AG04449 (cell line): ENCODE measurements around the gene NEK9.

Experiments
- CTCF ChIA-PET: fragments of 350-600 bp; formaldehyde crosslinking; extraction: SDS; loops from one replicate; lab custom pipeline; 2021; ENCODE audit warnings: antibody characterized with exemption; lab: Yijun Ruan, JAX
- POLR2A ChIA-PET: fragments of 400-600, 350-600 bp; formaldehyde crosslinking; extraction: SDS; loops from one replicate; lab custom pipeline; 2020; ENCODE audit warnings: antibody characterized with exemption, inconsistent platforms; lab: Yijun Ruan, JAX
- DNase-seq: peaks from one replicate; pipeline ENCODE4 v3.0.0-alpha.2; 2010; ENCODE audit warnings: low read depth, low spot score
- H3K4me3 ChIP-seq: 2 replicates; pipeline ENCODE4 v1.5.1; 2011; ENCODE audit warnings: low read depth, mild to moderate bottlenecking, control low read depth, low read length
- TF ChIP-seq, protein P1 (sequence below): IDR thresholded peaks from one replicate; pipeline ENCODE4 v1.5.1; 2011; ENCODE audit warnings: mild to moderate bottlenecking, moderate library complexity, low read length, control low read depth, inconsistent platforms; ENCODE audit not compliant: insufficient read depth; ENCODE audit errors: missing control alignments

The NEK9 gene

DNA sequence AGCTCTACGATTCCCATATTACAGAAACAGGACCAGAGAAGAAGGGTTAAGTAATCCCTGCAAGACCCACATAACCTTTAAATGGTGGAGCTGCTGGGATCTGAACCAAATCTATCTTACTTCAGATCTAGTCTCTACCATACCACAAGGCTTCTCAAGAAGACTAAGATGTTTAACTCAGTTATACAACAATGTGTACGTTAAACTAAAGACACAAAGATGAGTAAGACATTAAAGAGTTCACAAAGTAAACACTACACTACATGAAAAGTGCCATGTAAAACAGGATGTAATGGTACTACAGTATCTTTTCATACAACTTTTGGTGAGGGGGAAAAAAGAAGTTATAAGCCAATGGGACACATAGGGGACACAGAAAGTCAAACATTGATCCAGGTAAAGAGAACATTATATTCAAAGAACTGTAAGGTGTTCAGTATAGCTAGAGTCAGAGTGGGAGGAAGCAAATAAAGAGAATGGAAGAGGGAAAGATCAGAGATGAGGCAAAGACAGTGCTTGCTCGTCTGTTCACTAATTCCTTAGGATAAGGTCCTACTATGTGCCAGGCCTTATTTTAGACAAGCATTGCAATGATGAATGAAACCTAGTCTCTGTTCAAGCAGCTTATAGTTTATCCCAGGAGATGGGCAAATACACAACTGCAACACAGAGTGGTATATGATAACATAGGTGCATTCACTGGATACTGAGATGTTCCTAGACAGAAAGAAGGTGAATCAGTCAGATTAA, 41.9 kb upstream of the NEK9 start:
- no peak overlapping the region for H3K4me3 ChIP-seq
- ChIA-PET POLR2A (no interaction called here), CTCF (interaction anchor here (1.2 to 1.5 kb wide), 3 partner anchors 31 to 37 kb away, joined by 3 to 6 read pairs (median 3); no protein-coding TSS in a partner anchor)
- DNase-seq: no peak
- TF ChIP-seq, protein P1, sequence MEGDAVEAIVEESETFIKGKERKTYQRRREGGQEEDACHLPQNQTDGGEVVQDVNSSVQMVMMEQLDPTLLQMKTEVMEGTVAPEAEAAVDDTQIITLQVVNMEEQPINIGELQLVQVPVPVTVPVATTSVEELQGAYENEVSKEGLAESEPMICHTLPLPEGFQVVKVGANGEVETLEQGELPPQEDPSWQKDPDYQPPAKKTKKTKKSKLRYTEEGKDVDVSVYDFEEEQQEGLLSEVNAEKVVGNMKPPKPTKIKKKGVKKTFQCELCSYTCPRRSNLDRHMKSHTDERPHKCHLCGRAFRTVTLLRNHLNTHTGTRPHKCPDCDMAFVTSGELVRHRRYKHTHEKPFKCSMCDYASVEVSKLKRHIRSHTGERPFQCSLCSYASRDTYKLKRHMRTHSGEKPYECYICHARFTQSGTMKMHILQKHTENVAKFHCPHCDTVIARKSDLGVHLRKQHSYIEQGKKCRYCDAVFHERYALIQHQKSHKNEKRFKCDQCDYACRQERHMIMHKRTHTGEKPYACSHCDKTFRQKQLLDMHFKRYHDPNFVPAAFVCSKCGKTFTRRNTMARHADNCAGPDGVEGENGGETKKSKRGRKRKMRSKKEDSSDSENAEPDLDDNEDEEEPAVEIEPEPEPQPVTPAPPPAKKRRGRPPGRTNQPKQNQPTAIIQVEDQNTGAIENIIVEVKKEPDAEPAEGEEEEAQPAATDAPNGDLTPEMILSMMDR: no peak

DNA sequence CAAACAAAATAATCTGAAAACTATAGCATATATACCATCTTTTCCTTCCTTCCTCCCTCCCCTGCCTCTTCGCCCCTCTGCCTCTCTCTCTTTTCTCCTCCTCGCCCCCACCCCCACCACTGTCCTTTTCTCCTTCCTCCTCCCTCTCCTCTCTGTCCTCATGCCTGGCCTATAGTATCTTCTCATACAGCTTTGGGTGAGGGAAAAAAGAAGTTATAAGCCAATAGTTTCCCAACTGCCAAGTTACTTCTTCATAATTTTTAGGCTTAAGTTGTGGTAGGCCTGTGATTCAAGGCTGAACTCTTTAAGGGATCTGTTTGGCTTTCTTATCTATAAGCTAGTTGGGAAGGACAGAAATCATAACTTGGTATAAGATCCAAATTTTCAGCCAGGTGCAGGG, 40.5 kb upstream of the NEK9 start:
- ChIA-PET POLR2A (no interaction called here), CTCF (interaction anchor here (0.9 to 1.5 kb wide), 3 partner anchors 17 to 128 kb away, joined by 3 to 5 read pairs (median 3); no protein-coding TSS in a partner anchor)
- no peak overlapping the region for H3K4me3 ChIP-seq
- no peak for DNase-seq
- TF ChIP-seq, protein P1: no peak

DNA sequence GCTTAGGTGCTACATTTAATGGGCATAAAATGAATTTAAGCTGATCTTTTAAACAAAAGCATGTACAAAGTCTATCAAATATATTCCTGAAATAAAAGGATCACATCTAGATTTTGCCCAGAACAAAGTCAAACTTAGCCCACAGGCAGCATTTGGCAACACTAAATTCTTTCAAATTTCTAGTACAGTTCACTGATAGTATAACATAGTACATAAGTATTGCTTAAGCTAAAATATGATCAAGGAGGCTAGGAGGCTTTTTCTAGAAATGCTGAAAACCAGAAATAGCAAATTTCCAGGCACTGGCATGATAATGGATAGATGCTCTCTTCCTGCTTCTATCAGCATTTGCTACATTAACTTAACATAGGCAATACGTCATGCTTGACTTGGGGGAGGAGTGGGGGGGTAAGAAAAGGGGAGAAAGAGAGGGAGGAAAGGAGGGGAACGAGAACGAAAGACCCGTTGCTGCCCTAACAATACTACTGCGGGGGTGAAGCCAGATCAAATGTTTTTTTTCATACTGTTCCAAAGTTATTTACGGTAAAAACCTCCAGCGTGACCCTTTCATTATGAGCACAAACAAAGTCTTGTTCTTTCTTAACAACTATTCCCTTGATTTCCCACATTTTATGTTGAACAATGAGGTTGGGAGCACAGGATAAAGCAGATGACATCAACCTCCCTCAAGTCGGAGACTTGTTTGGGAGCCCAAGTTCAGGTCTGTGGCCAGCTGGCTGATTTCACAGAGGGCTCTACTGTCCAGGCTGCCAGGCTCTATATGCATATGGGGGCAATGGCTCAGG, 38.9 kb upstream of the NEK9 start:
- no peak for DNase-seq
- POLR2A ChIA-PET: no interaction called here
- TF ChIP-seq, protein P1: no peak
- H3K4me3 ChIP-seq: no peak overlapping the region
- CTCF ChIA-PET: interaction anchor here (0.8 to 1.3 kb wide), 2 partner anchors 37 to 132 kb away, joined by 3 to 5 read pairs; no protein-coding TSS in a partner anchor

DNA sequence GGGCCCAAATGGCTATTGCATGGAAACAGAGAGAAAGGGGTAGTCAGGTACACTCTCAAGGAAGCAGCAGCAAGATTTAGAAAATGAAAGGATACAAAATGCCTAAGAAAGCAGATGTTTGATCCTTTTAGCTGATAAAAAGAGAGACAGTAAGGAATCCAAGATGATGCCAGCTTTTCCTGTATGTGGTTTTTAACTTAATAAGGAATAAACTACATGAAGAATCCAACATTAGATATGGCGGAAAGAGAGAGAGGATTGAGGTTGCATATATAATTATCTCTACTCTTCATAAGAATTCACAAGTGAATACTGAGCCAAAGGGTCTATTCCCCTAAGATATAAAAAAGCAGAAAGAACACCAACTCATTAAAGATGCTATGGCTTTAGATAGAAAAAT, 38.0 kb upstream of the NEK9 start:
- H3K4me3 ChIP-seq: no peak overlapping the region
- DNase-seq: no peak
- ChIA-PET POLR2A (no interaction called here), CTCF (interaction anchor here (1.0 to 1.3 kb wide), 2 partner anchors 126 to 133 kb away, joined by 3 to 5 read pairs; no protein-coding TSS in a partner anchor)
- TF ChIP-seq, protein P1: no peak

DNA sequence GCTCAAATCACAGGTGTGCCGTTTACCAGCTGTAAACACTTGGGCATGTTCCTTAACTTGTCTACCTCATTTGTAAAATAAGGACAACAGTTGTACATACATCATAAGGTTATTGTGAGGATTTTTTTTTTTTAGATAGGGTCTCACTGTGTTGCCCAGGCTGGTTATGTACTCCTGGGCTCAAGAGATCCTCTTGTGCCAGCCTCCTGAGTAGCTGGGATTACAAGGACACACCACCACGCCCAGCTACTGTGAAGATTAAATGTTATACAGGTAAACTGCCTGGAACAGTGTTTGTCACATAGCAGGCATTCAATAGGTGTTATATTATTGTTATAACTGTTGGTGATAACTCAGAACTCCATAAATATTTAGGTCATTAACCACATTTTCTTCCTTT, 36.8 kb upstream of the NEK9 start:
- no peak for DNase-seq
- H3K4me3 ChIP-seq: no peak overlapping the region
- CTCF ChIA-PET: interaction anchor here (0.6 to 1.2 kb wide), 4 partner anchors 33 to 299 kb away, joined by 3 read pairs; no protein-coding TSS in a partner anchor
- POLR2A ChIA-PET: no interaction called here
- TF ChIP-seq, protein P1: no peak

DNA sequence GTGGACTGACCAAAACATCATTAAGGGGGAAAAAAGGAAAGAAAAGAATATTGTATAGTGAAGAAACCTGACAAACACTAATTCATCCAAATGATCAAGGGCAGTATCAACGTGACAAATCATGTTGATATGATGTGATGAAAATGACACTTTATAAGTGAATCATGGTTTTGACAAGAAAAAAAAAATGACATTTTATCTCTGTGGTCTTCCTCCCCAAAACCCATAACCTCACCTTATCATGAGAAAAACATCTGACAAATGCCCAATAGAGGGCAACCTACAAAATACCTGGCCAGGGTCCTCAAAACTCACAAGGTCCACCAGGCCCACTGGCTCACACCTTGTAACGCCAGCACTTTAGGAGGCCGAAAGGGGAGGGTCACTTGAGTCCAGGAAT, 35.8 kb upstream of the NEK9 start:
- TF ChIP-seq, protein P1: no peak
- no peak overlapping the region for H3K4me3 ChIP-seq
- no peak for DNase-seq
- CTCF ChIA-PET: no interaction called here
- POLR2A ChIA-PET: no interaction called here
